Measurements from ENCODE around the gene AARSD1.
"Not testable (repeated sequence)": the region's sequence is repeated elsewhere in the genome, so short reads cannot be mapped to it uniquely, and the experiment has no call there.

Gene AARSD1, protein sequence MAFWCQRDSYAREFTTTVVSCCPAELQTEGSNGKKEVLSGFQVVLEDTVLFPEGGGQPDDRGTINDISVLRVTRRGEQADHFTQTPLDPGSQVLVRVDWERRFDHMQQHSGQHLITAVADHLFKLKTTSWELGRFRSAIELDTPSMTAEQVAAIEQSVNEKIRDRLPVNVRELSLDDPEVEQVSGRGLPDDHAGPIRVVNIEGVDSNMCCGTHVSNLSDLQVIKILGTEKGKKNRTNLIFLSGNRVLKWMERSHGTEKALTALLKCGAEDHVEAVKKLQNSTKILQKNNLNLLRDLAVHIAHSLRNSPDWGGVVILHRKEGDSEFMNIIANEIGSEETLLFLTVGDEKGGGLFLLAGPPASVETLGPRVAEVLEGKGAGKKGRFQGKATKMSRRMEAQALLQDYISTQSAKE

GRCh38 chr17:42964161-42964932 lies at the start of gene AARSD1:
Gene AARSD1, minus strand, starts transcription at chr17:42964454. Its CDS starts 14 bp downstream, at chr17:42964440.
- DNase-seq (ENCODE audit: low read depth in 2 of 2): peak; percentile 85 to 87

DNA sequence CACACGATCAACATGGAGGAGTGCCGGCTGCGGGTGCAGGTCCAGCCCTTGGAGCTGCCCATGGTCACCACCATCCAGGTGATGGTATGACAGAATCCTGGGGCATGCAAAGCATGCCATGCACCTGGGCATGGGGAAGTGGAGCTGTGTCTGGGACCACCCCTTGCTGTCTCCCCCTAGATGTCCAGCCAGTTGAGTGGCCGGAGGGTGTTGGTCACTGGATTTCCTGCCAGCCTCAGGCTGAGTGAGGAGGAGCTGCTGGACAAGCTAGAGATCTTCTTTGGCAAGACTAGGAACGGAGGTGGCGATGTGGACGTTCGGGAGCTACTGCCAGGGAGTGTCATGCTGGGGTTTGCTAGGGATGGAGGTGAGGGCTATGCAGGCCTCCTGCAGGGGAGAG lies 49.0 kb upstream of the AARSD1 start:
- no peak for DNase-seq (ENCODE audit: low read depth in 2 of 2)

DNA sequence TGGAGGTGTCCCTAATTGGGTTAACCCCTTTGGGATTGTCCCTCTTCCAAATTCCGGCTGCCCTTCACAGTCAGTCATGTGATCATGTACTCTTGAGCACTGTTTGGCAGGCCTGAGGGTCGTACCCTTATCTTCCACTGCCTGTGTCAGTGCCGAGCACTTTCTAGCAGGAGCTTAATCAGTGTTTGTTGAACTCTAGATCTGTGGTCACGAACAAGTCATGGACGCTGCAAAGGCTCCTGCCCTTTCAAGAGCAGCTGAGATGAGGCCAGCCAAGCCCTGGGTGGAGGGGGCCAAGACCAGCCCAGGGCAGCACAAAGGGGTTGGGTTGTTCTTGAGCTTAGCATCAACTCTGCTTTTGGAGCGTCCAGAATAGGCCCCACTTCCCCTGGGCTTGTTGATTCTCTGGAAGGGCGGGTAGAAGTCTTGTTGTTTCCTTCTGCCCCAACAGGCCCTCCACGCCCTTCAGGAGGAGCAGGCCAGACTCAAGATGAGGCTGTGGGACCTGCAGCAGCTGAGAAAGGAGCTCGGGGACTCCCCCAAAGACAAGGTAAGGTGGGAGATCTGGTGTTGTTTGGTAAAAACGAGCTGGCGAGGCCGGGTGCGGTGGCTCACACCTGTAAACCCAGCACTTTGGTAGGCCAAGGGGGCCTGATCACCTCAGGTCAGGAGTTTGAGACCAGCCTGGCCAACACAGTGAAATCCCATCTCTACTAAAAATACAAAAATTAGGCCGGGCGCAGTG lies 47.6 kb upstream of the AARSD1 start:
- DNase-seq (ENCODE audit: low read depth in 2 of 2): no peak

DNA sequence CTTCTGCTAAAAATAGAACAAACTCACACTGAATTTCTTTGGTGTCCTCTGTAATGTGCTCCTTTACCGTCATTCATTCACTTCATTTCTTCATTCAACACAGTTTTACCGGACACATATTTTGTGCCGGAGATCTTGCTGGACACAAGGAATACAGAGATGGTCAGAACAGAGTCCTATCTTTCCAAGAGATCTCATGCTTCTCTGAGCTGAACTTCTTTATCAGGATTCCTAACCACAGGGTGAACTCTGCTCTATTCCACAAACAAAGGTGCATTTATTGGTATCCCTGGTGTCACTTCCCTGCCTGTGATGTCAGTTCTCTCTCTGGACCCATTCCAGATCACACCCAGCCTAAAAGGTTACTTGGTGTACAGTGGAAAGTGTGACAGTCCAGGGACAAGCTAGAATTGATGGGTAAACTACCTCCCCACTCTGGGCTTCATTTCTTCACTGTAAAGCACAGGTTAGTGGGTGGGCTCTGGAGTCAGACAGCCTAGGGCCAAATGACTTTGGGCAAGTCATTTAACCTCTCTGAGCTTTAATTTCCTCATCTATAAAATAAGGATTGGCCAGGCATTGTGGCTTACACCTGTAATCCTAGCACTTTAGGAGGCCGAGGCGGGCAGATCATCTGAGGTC lies 46.5 kb upstream of the AARSD1 start:
- DNase-seq (ENCODE audit: low read depth in 2 of 2): no peak

GRCh38 chr17:43006639-43007551 lies 42.6 kb upstream of the AARSD1 start, which contains the start of gene IFI35:
Gene IFI35, plus strand, starts transcription at chr17:43006784. Its CDS starts 164 bp downstream, at chr17:43006948.
- DNase-seq (ENCODE audit: low read depth in 2 of 2): peak; percentile 80

DNA sequence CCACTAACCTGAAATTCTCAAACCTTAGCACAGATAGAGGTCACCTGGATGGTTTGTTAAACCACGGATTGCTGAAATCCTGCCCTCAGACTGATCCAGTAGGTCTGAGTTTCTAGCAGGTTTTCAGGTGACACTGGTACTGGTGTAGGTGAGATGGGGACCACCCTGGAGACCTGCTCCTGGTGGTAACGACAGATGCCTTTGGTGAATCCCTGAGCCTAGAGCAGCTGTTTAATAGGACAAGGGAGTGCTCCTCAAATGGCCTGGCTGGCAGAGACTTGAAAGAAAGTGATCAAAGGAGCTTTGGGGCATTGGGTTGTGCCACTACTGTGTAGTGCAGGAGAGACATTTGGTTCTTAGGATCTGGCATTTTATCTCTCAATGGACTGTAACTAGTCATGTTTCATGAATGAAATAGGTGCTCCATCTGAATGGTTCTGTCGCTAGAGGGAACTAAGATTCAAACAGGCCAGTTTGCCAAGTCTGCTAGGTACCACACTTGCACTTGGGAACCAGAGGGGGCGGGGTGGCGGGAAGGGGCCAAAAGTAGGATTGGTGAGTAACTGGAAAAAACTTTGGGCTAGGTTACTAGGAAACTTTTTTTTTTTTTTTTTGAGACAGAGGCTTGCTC lies 39.4 kb upstream of the AARSD1 start:
- no peak for DNase-seq (ENCODE audit: low read depth in 2 of 2)

- not testable (repeated sequence) for DNase-seq (ENCODE audit: low read depth in 2 of 2)
Measured at GRCh38 chr17:43000894-43001293, 36.6 kb upstream of the AARSD1 start.

GRCh38 chr17:42999003-42999525 lies 34.8 kb upstream of the AARSD1 start:
- no peak for DNase-seq (ENCODE audit: low read depth in 2 of 2)

DNA sequence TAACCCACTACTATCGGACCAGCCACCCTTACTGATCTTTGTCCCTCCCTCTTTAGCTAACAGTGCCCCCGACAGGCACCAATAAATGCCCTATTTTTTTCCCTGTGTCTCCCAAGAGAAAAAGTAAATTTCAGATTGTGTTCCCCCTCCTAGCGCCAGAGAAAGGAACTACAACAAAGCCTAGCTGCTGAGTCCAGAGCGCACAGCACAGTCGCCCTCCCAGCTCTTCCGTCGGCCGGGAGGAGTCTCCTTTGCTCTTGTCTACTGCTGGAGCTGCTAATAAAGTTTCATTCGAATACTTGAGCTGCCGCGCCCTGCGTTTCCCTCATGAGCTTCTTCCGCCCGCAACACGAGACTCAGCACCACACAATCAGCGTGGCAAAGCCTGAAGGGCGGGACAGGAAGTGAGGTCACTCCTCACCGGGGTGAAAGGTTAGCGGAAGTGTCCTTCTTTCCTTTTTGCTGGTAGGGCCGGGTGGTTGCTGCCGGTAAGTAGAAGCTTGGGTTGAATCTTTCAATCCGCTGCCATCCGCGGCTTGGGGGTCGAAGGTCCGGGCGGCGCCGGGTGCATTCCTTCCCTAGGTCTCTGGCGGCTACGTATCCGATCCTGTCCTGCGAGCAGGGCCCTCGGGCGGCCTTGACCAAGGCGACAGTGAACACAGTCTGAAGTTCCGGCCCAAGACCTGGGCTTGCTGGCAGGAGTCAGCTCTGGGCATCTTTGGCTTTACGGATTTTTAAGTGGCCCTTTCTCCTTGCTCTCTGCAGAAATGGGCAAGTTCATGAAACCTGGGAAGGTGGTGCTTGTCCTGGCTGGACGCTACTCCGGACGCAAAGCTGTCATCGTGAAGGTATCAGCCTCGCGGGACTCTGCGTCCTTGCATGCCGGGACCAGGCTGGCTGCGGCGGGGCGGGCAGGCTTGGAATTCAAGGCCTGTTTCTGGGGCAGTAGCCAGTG lies 34.0 kb upstream of the AARSD1 start, which contains the start of gene RPL27:
RPL27 (plus strand) TSS at position 436 of the 955 bp plus-strand sequence; CDS start at position 768, 332 bp downstream.
- DNase-seq (ENCODE audit: low read depth in 2 of 2): peak; percentile 91 to 95

DNA sequence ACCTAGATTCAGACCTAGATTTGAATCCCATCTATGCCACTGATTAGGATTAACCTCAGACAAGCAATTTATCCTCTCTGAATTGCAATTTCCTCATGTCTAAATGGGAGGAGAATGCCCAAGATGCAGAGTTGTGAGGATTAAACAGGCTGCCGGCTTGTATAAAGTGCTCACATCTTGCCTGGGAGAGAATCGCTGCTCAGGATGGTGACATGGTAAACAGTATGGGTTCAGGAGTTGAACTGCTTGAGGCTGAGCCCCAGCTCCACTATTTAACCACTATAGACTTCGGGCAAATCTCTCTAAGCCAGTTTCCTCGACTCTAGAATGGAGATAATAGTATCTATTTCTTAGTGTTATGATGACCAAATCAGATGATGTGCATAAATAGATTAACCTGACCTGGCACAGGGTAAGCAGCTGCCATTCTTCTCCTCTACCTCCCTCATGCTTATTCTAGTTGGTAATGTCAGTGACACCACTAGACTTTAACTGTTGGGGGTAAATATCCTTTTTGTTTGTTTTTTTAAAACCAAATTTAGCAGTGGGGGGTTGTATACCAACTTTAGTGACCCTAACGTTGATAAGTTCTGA lies 33.2 kb upstream of the AARSD1 start:
- no peak for DNase-seq (ENCODE audit: low read depth in 2 of 2)

GRCh38 chr17:42993913-42994312 lies 29.7 kb upstream of the AARSD1 start:
- not testable (repeated sequence) for DNase-seq (ENCODE audit: low read depth in 2 of 2)

DNA sequence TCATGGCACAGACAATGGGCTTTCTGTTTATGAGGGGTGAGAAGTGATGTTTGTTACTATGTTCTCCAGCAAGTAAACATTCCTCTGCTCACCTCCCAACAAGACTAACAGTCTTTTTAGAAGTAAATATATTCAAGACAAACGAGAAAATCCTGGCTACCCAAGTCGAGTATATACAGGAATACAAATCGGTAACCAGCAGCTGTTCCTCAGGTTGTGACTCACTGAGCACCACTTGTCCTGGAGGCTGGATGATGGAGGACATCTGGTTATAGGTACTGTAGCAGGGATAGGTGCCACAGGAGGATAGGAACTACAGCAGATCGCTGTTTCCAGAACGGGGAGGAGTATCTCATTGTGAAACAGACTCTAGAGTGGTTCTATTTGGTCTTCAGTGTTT lies 28.6 kb upstream of the AARSD1 start:
- DNase-seq (ENCODE audit: low read depth in 2 of 2): no peak

- no peak for DNase-seq (ENCODE audit: low read depth in 2 of 2)
Measured at GRCh38 chr17:42991471-42991870, 27.2 kb upstream of the AARSD1 start.

DNA sequence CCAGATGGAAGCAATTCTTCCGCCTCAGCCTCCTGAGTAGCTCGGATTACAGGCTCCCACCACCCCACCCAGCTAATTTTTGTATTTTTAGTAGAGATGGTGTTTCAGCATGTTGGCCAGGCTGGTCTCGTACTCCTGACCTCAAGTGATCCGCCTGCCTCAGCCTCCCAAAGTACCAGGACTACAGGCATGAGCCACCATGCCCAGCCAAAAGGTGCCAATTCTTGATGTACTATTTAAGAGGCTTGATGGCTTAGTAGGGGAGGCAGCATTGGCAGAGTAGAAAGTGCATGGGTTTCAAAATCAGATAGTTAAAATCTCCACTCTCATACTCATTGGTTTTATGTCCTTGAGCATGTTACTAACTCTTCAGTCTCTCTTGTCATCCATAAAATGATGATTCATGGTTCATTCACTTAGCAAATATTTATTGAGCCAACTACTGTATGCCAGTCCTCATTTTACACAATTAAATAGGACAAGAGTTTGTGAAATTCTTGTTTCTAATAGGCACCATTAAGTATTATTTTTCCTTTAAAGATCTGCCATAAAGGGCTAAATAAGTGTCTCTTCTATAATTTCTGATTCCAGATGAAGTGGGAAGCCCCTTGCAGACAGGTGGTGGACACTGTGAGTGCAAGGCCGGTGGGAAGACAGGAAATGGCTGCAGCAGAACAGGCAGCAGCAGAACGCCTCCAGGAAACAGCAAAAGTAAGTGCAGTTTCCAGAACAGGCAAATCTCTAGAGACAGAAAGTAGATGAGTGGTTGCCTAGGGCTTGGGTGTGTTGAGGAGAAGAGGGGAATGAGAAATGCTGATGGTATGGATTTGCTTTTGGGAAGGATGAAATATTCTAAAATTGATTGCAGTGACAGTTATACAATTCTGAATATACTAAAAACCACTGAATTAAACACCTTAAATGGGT lies 25.7 kb upstream of the AARSD1 start:
- no peak for DNase-seq (ENCODE audit: low read depth in 2 of 2)

DNA sequence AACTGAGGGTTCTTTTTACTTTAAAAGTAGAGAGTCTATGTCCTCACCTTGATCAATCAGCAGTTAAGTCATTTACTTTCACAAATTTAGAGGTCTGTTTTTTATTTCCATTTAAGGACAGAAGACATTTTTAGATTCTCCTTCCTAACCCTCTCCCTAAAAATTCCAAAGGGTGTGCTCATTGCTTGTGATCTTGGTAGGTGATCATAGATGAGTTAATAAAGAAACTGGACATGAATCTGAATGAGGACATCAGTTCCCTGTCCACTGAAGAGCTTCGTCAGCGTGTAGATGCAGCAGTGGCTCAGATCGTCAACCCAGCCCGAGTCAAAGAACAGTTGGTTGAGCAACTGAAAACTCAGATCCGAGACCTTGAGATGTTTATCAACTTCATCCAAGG lies 24.9 kb upstream of the AARSD1 start:
- DNase-seq (ENCODE audit: low read depth in 2 of 2): no peak

- no peak for DNase-seq (ENCODE audit: low read depth in 2 of 2)
Measured at GRCh38 chr17:42985225-42985624, 21.0 kb upstream of the AARSD1 start.

- no peak for DNase-seq (ENCODE audit: low read depth in 2 of 2)
Measured at GRCh38 chr17:42982266-42982665, 18.0 kb upstream of the AARSD1 start.
